ENCODE measurements around the gene RGS3. TPM values are rescaled to one million over a fixed set of nuclear protein-coding genes. Genes with fewer than 3 reads are reported as not detected.

The RGS3 gene
- total and polyA plus RNA-seq, 4 donors = 33.5 to 54.9 (median 40.9) TPM

GRCh38 chr9:113493203-113493520, 29.6 kb downstream of the RGS3 start:
- no peak overlapping the region for H3K27ac ChIP-seq (ENCODE audit: low read depth, low read length)
- no peaks in the 10 kb centered on the region for H3K27me3 ChIP-seq (ENCODE audit: control insufficient read depth, insufficient read depth, low read length)
- H3K36me3 ChIP-seq (ENCODE audit: control insufficient read depth, insufficient read depth, low read length) = peaks cover 7% of the 10 kb centered on the region
- peak in 1 of 6 donors; percentile 35 for DNase-seq (ENCODE audit: low read depth in 4 of 6, low spot score in 6 of 6)
- no peak overlapping the region for H3K4me3 ChIP-seq (ENCODE audit: low read depth, low read length)
- H3K4me1 ChIP-seq (ENCODE audit: control insufficient read depth, insufficient read depth, low read length) = peaks cover 8% of the 10 kb centered on the region
- H3K9me3 ChIP-seq (ENCODE audit: control insufficient read depth, insufficient read depth, low read length) = no peaks in the 10 kb centered on the region

- Histone ChIP-seq H3K27me3 (ENCODE audit: control insufficient read depth, insufficient read depth, low read length) (no peaks in the 10 kb centered on the region), H3K4me3 (ENCODE audit: low read depth, low read length) (no peak overlapping the region), H3K9me3 (ENCODE audit: control insufficient read depth, insufficient read depth, low read length) (no peaks in the 10 kb centered on the region), H3K27ac (ENCODE audit: low read depth, low read length) (no peak overlapping the region), H3K4me1 (ENCODE audit: control insufficient read depth, insufficient read depth, low read length) (peaks cover 12% of the 10 kb centered on the region), H3K36me3 (ENCODE audit: control insufficient read depth, insufficient read depth, low read length) (peaks cover 4% of the 10 kb centered on the region)
- DNase-seq (ENCODE audit: low read depth in 4 of 6, low spot score in 6 of 6) = no peak
- WGBS (ENCODE audit: insufficient coverage) = 84% methylated on average over 2 of the region's 3 CpGs
Observed at GRCh38 chr9:113495526-113495925, 32.0 kb downstream of the RGS3 start.

- DNase-seq (ENCODE audit: low read depth in 4 of 6, low spot score in 6 of 6) = no peak
- Histone ChIP-seq H3K4me1 (ENCODE audit: control insufficient read depth, insufficient read depth, low read length) (peaks cover 21% of the 10 kb centered on the region), H3K27me3 (ENCODE audit: control insufficient read depth, insufficient read depth, low read length) (no peaks in the 10 kb centered on the region), H3K4me3 (ENCODE audit: low read depth, low read length) (no peak overlapping the region), H3K9me3 (ENCODE audit: control insufficient read depth, insufficient read depth, low read length) (no peaks in the 10 kb centered on the region), H3K36me3 (ENCODE audit: control insufficient read depth, insufficient read depth, low read length) (peaks cover 4% of the 10 kb centered on the region), H3K27ac (ENCODE audit: low read depth, low read length) (no peak overlapping the region)
- WGBS (ENCODE audit: insufficient coverage) = 96% methylated on average over 9 of the region's 9 CpGs
Observed at GRCh38 chr9:113497051-113497450, 33.5 kb downstream of the RGS3 start.

- Histone ChIP-seq H3K27ac (ENCODE audit: low read depth, low read length) (no peak overlapping the region), H3K4me1 (ENCODE audit: control insufficient read depth, insufficient read depth, low read length) (peaks cover 34% of the 10 kb centered on the region), H3K4me3 (ENCODE audit: low read depth, low read length) (no peak overlapping the region), H3K9me3 (ENCODE audit: control insufficient read depth, insufficient read depth, low read length) (no peaks in the 10 kb centered on the region), H3K27me3 (ENCODE audit: control insufficient read depth, insufficient read depth, low read length) (no peaks in the 10 kb centered on the region), H3K36me3 (ENCODE audit: control insufficient read depth, insufficient read depth, low read length) (peaks cover 4% of the 10 kb centered on the region)
- WGBS (ENCODE audit: insufficient coverage) = 94% methylated on average over 6 of the region's 10 CpGs
- DNase-seq (ENCODE audit: low read depth in 4 of 6, low spot score in 6 of 6) = no peak
Observed at GRCh38 chr9:113499153-113499875, 35.8 kb downstream of the RGS3 start.

DNA sequence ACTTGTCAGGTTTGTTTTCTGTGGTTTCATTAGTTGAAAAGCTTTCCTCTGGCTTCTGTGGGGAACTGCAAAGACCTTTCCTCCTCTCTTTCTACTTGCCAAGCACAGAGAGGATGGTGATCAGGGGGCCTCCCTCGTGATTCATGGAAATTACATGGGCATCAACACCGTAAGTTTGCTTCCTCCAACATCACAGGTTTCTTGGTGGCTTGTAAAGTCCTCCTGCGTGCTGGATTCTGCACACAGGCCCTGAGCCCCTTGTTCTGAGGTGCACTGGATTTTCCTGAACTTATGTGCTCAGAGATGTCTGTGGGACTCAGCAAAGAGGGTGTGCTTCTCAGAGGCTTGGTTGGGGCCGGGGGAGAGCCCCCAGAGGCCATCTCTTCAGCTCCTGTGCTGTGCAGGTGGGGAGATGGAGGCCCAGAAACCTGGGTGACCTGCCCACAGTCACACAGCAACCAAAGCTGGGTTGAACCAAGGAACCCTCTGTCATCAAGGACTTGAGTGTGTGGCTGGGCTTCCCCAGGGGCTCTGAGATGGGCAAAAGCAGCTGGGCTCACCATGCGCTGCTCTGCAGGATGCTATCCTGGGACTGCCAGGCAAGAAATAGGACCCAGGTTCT, 36.5 kb downstream of the RGS3 start:
- 80% methylated on average over 5 of the region's 5 CpGs for WGBS (ENCODE audit: insufficient coverage)

DNA sequence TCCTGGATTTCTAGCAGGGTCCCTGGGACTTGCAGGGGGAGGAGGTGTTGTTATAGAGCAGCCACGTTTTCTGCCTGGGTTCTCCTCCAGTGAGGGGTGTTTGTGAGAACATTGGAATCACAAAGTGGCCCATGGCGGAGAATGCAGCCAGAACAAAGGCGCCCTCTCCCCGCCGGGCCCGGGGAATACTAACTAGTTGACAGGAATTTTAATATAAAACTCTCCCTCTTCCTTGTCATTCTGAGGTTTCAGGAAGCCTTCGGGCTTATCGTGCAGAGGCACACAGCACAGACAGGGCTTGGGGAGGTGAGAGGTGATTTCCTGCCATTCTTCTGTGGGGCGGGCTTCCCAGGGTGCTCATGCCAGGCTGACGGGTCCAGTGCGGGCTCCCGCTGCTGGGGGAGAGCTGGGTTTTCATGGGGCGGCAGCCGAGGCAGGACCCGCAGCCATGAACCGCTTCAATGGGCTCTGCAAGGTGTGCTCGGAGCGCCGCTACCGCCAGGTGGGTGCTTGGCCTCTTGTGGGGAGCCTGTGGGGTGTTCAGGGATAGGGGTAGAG, 37.7 kb downstream of the RGS3 start:
- H3K4me1 ChIP-seq (ENCODE audit: control insufficient read depth, insufficient read depth, low read length) = peaks cover 46% of the 10 kb centered on the region
- H3K36me3 ChIP-seq (ENCODE audit: control insufficient read depth, insufficient read depth, low read length) = peaks cover 4% of the 10 kb centered on the region
- peak overlapping the region; percentile 2 for H3K27ac ChIP-seq (ENCODE audit: low read depth, low read length)
- peak overlapping the region; percentile 18 for H3K4me3 ChIP-seq (ENCODE audit: low read depth, low read length)
- WGBS (ENCODE audit: insufficient coverage) = 58% methylated on average over 13 of the region's 20 CpGs
- H3K27me3 ChIP-seq (ENCODE audit: control insufficient read depth, insufficient read depth, low read length) = no peaks in the 10 kb centered on the region
- H3K9me3 ChIP-seq (ENCODE audit: control insufficient read depth, insufficient read depth, low read length) = no peaks in the 10 kb centered on the region
- DNase-seq (ENCODE audit: low read depth in 4 of 6, low spot score in 6 of 6) = peak in 2 of 6 donors; percentile 36 to 42

More for the DNA sequence above, 36.5 kb downstream of the RGS3 start:
- H3K36me3 ChIP-seq (ENCODE audit: control insufficient read depth, insufficient read depth, low read length) = peaks cover 4% of the 10 kb centered on the region
- no peak for DNase-seq (ENCODE audit: low read depth in 4 of 6, low spot score in 6 of 6)
- no peaks in the 10 kb centered on the region for H3K27me3 ChIP-seq (ENCODE audit: control insufficient read depth, insufficient read depth, low read length)
- H3K4me1 ChIP-seq (ENCODE audit: control insufficient read depth, insufficient read depth, low read length) = peaks cover 38% of the 10 kb centered on the region
- no peak overlapping the region for H3K4me3 ChIP-seq (ENCODE audit: low read depth, low read length)
- no peak overlapping the region for H3K27ac ChIP-seq (ENCODE audit: low read depth, low read length)
- H3K9me3 ChIP-seq (ENCODE audit: control insufficient read depth, insufficient read depth, low read length) = no peaks in the 10 kb centered on the region

DNA sequence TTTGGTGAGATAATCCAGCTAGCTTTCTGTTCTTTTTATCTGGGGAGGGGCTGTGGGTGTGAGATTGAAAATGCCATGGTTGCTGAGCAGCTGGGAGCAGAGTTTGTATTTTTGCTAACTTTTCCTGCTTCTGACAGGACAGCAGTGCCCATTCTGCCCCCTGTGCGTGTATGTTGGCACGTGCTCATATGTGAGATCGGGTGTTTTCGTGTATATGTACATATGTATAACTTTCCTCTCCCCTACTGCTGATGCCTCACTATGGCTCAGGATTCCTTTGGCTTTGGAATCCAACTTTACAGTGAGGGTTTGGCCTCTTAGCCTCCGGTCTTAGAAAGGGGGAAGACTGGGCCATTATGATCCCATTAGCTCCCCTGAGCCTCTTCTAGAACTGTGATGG, 38.3 kb downstream of the RGS3 start:
- no peak for DNase-seq (ENCODE audit: low read depth in 4 of 6, low spot score in 6 of 6)
- H3K4me3 ChIP-seq (ENCODE audit: low read depth, low read length) = peak overlapping the region; percentile 18
- no peak overlapping the region for H3K27ac ChIP-seq (ENCODE audit: low read depth, low read length)
- H3K36me3 ChIP-seq (ENCODE audit: control insufficient read depth, insufficient read depth, low read length) = peaks cover 4% of the 10 kb centered on the region
- WGBS (ENCODE audit: insufficient coverage) = 100% methylated on average over 1 of the region's 5 CpGs
- H3K27me3 ChIP-seq (ENCODE audit: control insufficient read depth, insufficient read depth, low read length) = no peaks in the 10 kb centered on the region
- no peaks in the 10 kb centered on the region for H3K9me3 ChIP-seq (ENCODE audit: control insufficient read depth, insufficient read depth, low read length)
- H3K4me1 ChIP-seq (ENCODE audit: control insufficient read depth, insufficient read depth, low read length) = peaks cover 52% of the 10 kb centered on the region

GRCh38 chr9:113502427-113503034, 39.0 kb downstream of the RGS3 start:
- no peak for DNase-seq (ENCODE audit: low read depth in 4 of 6, low spot score in 6 of 6)
- H3K36me3 ChIP-seq (ENCODE audit: control insufficient read depth, insufficient read depth, low read length) = peaks cover 9% of the 10 kb centered on the region
- H3K27ac ChIP-seq (ENCODE audit: low read depth, low read length) = no peak overlapping the region
- 60% methylated on average over 3 of the region's 4 CpGs for WGBS (ENCODE audit: insufficient coverage)
- H3K27me3 ChIP-seq (ENCODE audit: control insufficient read depth, insufficient read depth, low read length) = no peaks in the 10 kb centered on the region
- no peaks in the 10 kb centered on the region for H3K9me3 ChIP-seq (ENCODE audit: control insufficient read depth, insufficient read depth, low read length)
- H3K4me1 ChIP-seq (ENCODE audit: control insufficient read depth, insufficient read depth, low read length) = peaks cover 58% of the 10 kb centered on the region
- H3K4me3 ChIP-seq (ENCODE audit: low read depth, low read length) = no peak overlapping the region

- WGBS (ENCODE audit: insufficient coverage) = 84% methylated on average over 6 of the region's 8 CpGs
- Histone ChIP-seq H3K4me1 (ENCODE audit: control insufficient read depth, insufficient read depth, low read length) (peaks cover 60% of the 10 kb centered on the region), H3K4me3 (ENCODE audit: low read depth, low read length) (peak overlapping the region; percentile 9), H3K27ac (ENCODE audit: low read depth, low read length) (peak overlapping the region; percentile 57), H3K36me3 (ENCODE audit: control insufficient read depth, insufficient read depth, low read length) (peaks cover 6% of the 10 kb centered on the region), H3K9me3 (ENCODE audit: control insufficient read depth, insufficient read depth, low read length) (no peaks in the 10 kb centered on the region), H3K27me3 (ENCODE audit: control insufficient read depth, insufficient read depth, low read length) (no peaks in the 10 kb centered on the region)
- DNase-seq (ENCODE audit: low read depth in 4 of 6, low spot score in 6 of 6) = no peak
Observed at GRCh38 chr9:113503131-113503541, 39.6 kb downstream of the RGS3 start.
